Measurements from ENCODE around the gene GLT8D2.

The GLT8D2 gene

GRCh38 chr12:104003596-104003995 lies 46.4 kb downstream of the GLT8D2 start:
- H3K4me3 ChIP-seq (ENCODE audit: extremely low read depth, insufficient read depth, low read length, poor library complexity, severe bottlenecking), result no peak overlapping the region

GRCh38 chr12:104002686-104003085 lies 47.3 kb downstream of the GLT8D2 start:
- Histone ChIP-seq H3K9me3 (ENCODE audit: control insufficient read depth, low read length) (no peaks in the 10 kb centered on the region), H3K36me3 (ENCODE audit: control insufficient read depth, insufficient read depth, low read length) (no peaks in the 10 kb centered on the region), H3K27ac (ENCODE audit: low read depth, low read length, severe bottlenecking) (no peak overlapping the region), H3K4me3 (ENCODE audit: extremely low read depth, insufficient read depth, low read length, poor library complexity, severe bottlenecking) (no peak overlapping the region), H3K4me1 (ENCODE audit: control insufficient read depth, insufficient read depth, low read length, poor library complexity, severe bottlenecking) (no peaks in the 10 kb centered on the region)
- 95 to 100% methylated on average over 2 of the region's 3 CpGs for WGBS, 2 experiments (ENCODE audit: insufficient coverage in 2 of 2)

More at GRCh38 chr12:104003596-104003995, 46.4 kb downstream of the GLT8D2 start:
- Histone ChIP-seq H3K9me3 (ENCODE audit: control insufficient read depth, low read length) (no peaks in the 10 kb centered on the region), H3K4me1 (ENCODE audit: control insufficient read depth, insufficient read depth, low read length, poor library complexity, severe bottlenecking) (no peaks in the 10 kb centered on the region), H3K27ac (ENCODE audit: low read depth, low read length, severe bottlenecking) (no peak overlapping the region), H3K36me3 (ENCODE audit: control insufficient read depth, insufficient read depth, low read length) (no peaks in the 10 kb centered on the region)
- WGBS, 2 experiments (ENCODE audit: insufficient coverage in 2 of 2), result no CpG with 5 or more reads among the region's 2 CpGs

GRCh38 chr12:104000807-104001434 lies 49.1 kb downstream of the GLT8D2 start:
- Histone ChIP-seq H3K4me3 (ENCODE audit: extremely low read depth, insufficient read depth, low read length, poor library complexity, severe bottlenecking) (no peak overlapping the region), H3K27ac (ENCODE audit: low read depth, low read length, severe bottlenecking) (no peak overlapping the region), H3K4me1 (ENCODE audit: control insufficient read depth, insufficient read depth, low read length, poor library complexity, severe bottlenecking) (no peaks in the 10 kb centered on the region), H3K9me3 (ENCODE audit: control insufficient read depth, low read length) (no peaks in the 10 kb centered on the region), H3K36me3 (ENCODE audit: control insufficient read depth, insufficient read depth, low read length) (no peaks in the 10 kb centered on the region)
- 75 to 80% methylated on average over 1 to 2 of the region's 3 CpGs for WGBS, 2 experiments (ENCODE audit: insufficient coverage in 2 of 2)

- Histone ChIP-seq H3K4me1 (ENCODE audit: control insufficient read depth, insufficient read depth, low read length, poor library complexity, severe bottlenecking) (no peaks in the 10 kb centered on the region), H3K27ac (ENCODE audit: low read depth, low read length, severe bottlenecking) (no peak overlapping the region), H3K9me3 (ENCODE audit: control insufficient read depth, low read length) (no peaks in the 10 kb centered on the region), H3K4me3 (ENCODE audit: extremely low read depth, insufficient read depth, low read length, poor library complexity, severe bottlenecking) (no peak overlapping the region), H3K36me3 (ENCODE audit: control insufficient read depth, insufficient read depth, low read length) (no peaks in the 10 kb centered on the region)
- 91 to 98% methylated on average over 5 of the region's 5 CpGs for WGBS, 2 experiments (ENCODE audit: insufficient coverage in 2 of 2)
Observed at GRCh38 chr12:103998976-103999375, 51.0 kb downstream of the GLT8D2 start.

GRCh38 chr12:103997286-103997900 lies 52.6 kb downstream of the GLT8D2 start:
- 94 to 96% methylated on average over 9 to 14 of the region's 16 CpGs for WGBS, 2 experiments (ENCODE audit: insufficient coverage in 2 of 2)
- Histone ChIP-seq H3K4me3 (ENCODE audit: extremely low read depth, insufficient read depth, low read length, poor library complexity, severe bottlenecking) (no peak overlapping the region), H3K9me3 (ENCODE audit: control insufficient read depth, low read length) (no peaks in the 10 kb centered on the region), H3K4me1 (ENCODE audit: control insufficient read depth, insufficient read depth, low read length, poor library complexity, severe bottlenecking) (no peaks in the 10 kb centered on the region), H3K36me3 (ENCODE audit: control insufficient read depth, insufficient read depth, low read length) (no peaks in the 10 kb centered on the region), H3K27ac (ENCODE audit: low read depth, low read length, severe bottlenecking) (no peak overlapping the region)

- WGBS, 2 experiments (ENCODE audit: insufficient coverage in 2 of 2), result 75 to 100% methylated on average over 1 of the region's 5 CpGs
- H3K36me3 ChIP-seq (ENCODE audit: control insufficient read depth, insufficient read depth, low read length), result no peaks in the 10 kb centered on the region
Observed at GRCh38 chr12:103996595-103996994, 53.4 kb downstream of the GLT8D2 start.

GRCh38 chr12:103994235-103994634 lies 55.8 kb downstream of the GLT8D2 start:
- Histone ChIP-seq H3K4me1 (ENCODE audit: control insufficient read depth, insufficient read depth, low read length, poor library complexity, severe bottlenecking) (no peaks in the 10 kb centered on the region), H3K9me3 (ENCODE audit: control insufficient read depth, low read length) (no peaks in the 10 kb centered on the region), H3K4me3 (ENCODE audit: extremely low read depth, insufficient read depth, low read length, poor library complexity, severe bottlenecking) (no peak overlapping the region), H3K27ac (ENCODE audit: low read depth, low read length, severe bottlenecking) (no peak overlapping the region), H3K36me3 (ENCODE audit: control insufficient read depth, insufficient read depth, low read length) (peaks cover 13% of the 10 kb centered on the region)
- 94 to 98% methylated on average over 4 of the region's 4 CpGs for WGBS, 2 experiments (ENCODE audit: insufficient coverage in 2 of 2)

More at GRCh38 chr12:103996595-103996994, 53.4 kb downstream of the GLT8D2 start:
- Histone ChIP-seq H3K27ac (ENCODE audit: low read depth, low read length, severe bottlenecking) (no peak overlapping the region), H3K9me3 (ENCODE audit: control insufficient read depth, low read length) (no peaks in the 10 kb centered on the region), H3K4me3 (ENCODE audit: extremely low read depth, insufficient read depth, low read length, poor library complexity, severe bottlenecking) (no peak overlapping the region), H3K4me1 (ENCODE audit: control insufficient read depth, insufficient read depth, low read length, poor library complexity, severe bottlenecking) (no peaks in the 10 kb centered on the region)

GRCh38 chr12:103986829-103987228 lies 63.2 kb downstream of the GLT8D2 start:
- Histone ChIP-seq H3K9me3 (ENCODE audit: control insufficient read depth, low read length) (no peaks in the 10 kb centered on the region), H3K4me3 (ENCODE audit: extremely low read depth, insufficient read depth, low read length, poor library complexity, severe bottlenecking) (no peak overlapping the region), H3K36me3 (ENCODE audit: control insufficient read depth, insufficient read depth, low read length) (peaks cover 58% of the 10 kb centered on the region), H3K4me1 (ENCODE audit: control insufficient read depth, insufficient read depth, low read length, poor library complexity, severe bottlenecking) (no peaks in the 10 kb centered on the region), H3K27ac (ENCODE audit: low read depth, low read length, severe bottlenecking) (peak overlapping the region; percentile 36)
- no CpG with 5 or more reads among the region's 2 CpGs for WGBS, 2 experiments (ENCODE audit: insufficient coverage in 2 of 2)

GRCh38 chr12:103978384-103978982 lies 71.5 kb downstream of the GLT8D2 start:
- H3K9me3 ChIP-seq (ENCODE audit: control insufficient read depth, low read length), result no peaks in the 10 kb centered on the region
- 90 to 97% methylated on average over 3 to 4 of the region's 4 CpGs for WGBS, 2 experiments (ENCODE audit: insufficient coverage in 2 of 2)
- H3K27ac ChIP-seq (ENCODE audit: low read depth, low read length, severe bottlenecking), result no peak overlapping the region
- H3K36me3 ChIP-seq (ENCODE audit: control insufficient read depth, insufficient read depth, low read length), result peaks cover 87% of the 10 kb centered on the region
- H3K4me3 ChIP-seq (ENCODE audit: extremely low read depth, insufficient read depth, low read length, poor library complexity, severe bottlenecking), result no peak overlapping the region
- peaks cover 9% of the 10 kb centered on the region for H3K4me1 ChIP-seq (ENCODE audit: control insufficient read depth, insufficient read depth, low read length, poor library complexity, severe bottlenecking)

- Histone ChIP-seq H3K36me3 (ENCODE audit: control insufficient read depth, insufficient read depth, low read length) (peaks cover 83% of the 10 kb centered on the region), H3K4me1 (ENCODE audit: control insufficient read depth, insufficient read depth, low read length, poor library complexity, severe bottlenecking) (peaks cover 9% of the 10 kb centered on the region), H3K27ac (ENCODE audit: low read depth, low read length, severe bottlenecking) (no peak overlapping the region), H3K4me3 (ENCODE audit: extremely low read depth, insufficient read depth, low read length, poor library complexity, severe bottlenecking) (no peak overlapping the region), H3K9me3 (ENCODE audit: control insufficient read depth, low read length) (no peaks in the 10 kb centered on the region)
- WGBS, 2 experiments (ENCODE audit: insufficient coverage in 2 of 2), result 88 to 94% methylated on average over 2 of the region's 2 CpGs
Observed at GRCh38 chr12:103975368-103975767, 74.6 kb downstream of the GLT8D2 start.

GRCh38 chr12:103973909-103974308 lies 76.1 kb downstream of the GLT8D2 start:
- H3K4me3 ChIP-seq (ENCODE audit: extremely low read depth, insufficient read depth, low read length, poor library complexity, severe bottlenecking), result no peak overlapping the region
- H3K9me3 ChIP-seq (ENCODE audit: control insufficient read depth, low read length), result no peaks in the 10 kb centered on the region
- H3K4me1 ChIP-seq (ENCODE audit: control insufficient read depth, insufficient read depth, low read length, poor library complexity, severe bottlenecking), result peaks cover 9% of the 10 kb centered on the region
- 92% methylated on average over 2 of the region's 2 CpGs; no CpG with 5 or more reads in 1 of the 2 experiments for WGBS, 2 experiments (ENCODE audit: insufficient coverage in 2 of 2)
- peaks cover 82% of the 10 kb centered on the region for H3K36me3 ChIP-seq (ENCODE audit: control insufficient read depth, insufficient read depth, low read length)
- no peak overlapping the region for H3K27ac ChIP-seq (ENCODE audit: low read depth, low read length, severe bottlenecking)

Data from mesodermal cell (in vitro differentiated cells).